Inflammatory macrophage treated with lipopolysaccharide for 1 hour (primary cell): Measurements from ENCODE around the gene KL.

Source experiments
- DNase-seq, 2 donors: peaks; one replicate each; pipeline ENCODE4 v3.0.0-alpha.2; 2020 to 2022

The KL gene

DNA sequence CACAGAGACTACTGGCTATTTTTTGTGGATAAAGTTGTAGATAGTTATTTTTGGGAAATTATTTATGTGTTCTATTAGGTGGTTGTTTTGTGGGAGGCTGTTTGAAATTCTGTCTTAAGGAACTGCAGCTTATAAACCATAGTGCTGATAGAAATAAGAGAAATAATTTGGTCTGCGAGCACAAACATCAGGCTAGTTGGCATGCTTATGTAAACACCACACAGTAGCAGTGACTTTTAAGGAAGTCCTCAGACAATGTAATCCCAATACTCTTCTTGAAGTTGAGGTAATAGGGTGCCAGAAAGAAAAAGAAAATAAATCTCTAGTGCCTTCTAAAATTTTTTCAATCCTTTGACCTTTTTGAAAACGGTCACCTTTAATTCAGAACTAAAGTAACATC, 23.9 kb downstream of the KL start:
- peak in 1 of 2 donors; percentile 6 for DNase-seq

DNA sequence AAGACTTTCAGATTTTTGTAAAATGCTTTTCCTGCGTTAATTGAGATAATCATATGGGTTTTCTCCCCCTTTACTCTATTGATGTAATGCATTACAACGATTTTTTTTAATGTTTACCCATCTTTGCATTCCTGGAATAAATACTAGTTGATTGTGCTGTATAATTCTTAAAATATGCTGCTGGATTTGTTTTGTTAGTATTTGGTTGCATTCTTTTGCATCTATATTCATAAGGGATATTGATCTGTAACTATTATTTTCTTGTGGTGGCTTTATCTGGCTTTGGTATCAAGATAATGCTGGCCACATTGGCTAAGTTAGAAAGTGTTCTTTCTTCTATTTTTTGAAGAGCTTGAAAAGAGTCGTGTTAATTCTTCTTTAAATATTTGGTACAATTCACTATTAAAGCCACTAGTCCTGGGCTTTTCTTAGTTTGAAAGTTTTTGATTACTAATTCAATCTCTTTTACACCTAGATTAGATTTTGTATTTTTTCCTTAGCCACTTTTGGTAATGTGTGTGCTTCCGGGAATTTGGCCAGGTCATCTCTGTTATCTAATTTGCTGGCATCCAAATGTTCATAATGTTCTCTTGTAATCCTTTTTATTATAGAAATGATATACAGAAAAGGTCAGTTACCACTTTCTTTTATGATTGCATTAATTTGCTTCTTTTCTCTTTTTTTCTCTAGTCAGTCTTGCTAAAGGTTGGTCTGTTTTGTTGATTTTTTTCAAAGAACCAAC, 29.8 kb downstream of the KL start:
- no peak for DNase-seq

DNA sequence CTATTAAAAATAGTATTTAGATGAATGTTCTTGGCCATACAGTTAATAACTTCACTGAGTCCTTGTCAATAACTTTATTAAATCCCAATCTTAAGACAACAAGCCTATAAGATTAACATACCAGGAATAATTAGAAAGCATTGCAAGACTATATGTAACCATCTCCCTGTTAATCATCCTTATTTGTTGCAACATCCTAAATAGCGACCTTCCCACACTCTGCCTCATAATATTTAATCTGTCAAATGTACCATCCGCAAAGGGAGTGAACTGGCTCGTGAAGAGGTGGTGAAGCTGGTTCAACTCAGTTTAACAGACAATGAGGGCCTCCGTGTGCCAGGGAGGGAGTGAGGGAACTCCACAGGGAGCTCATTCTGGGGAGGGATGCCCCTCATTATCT, 33.9 kb downstream of the KL start:
- no peak for DNase-seq

DNA sequence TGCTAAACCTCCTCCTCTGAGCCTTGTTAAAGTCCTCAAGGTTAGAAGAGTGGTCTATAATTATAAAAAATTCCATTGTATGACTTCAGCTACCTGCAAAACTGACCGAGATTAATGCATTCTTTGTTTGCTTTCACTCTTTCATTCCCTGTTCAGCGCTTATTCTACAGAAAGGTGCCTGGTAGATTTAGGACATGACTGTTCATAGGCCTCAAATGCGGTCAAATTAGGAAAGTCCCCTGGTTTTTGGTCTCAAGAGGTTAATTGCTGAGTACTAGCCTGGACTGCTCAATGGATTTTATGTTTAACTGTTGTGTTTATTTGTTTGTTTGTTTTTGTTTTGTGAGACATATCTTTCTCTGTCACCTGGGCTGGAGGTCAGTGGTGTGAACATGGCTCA, 35.4 kb downstream of the KL start:
- no peak for DNase-seq

DNA sequence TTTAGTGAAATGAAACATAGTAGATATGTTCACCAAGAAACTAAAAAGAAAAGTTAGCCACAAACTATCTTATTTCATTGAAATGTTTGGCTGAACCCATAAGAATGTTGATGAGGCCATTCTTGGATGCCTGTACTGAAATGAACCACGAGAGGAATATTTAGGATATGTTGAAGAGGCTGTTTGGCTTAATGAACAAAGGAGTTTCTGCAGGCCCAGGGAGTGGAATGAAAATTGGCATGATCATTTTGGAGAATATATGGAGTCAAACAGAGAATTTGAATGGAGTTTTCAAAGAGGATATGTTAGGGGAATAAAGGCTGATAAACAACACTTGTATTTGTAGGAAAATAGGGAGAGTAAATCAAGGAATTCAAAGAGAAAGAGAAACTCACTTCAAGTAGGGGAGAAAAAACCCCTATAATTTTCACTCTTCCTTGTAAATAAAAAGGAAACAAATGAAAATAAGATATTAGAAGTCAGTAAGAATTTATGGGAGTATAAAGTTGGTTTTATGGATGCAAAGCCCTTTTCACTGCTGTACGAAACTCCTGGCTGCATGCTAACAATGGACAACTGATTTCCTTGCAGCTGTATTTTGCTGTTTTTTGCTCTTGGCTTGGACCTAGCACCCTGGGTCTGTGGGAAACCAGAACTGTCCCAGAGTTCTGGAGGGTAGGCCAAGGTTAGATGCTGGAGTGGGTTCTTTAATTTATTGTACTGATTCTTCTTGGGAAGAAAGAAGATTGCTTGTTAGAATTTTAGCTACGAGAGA, 36.5 kb downstream of the KL start:
- DNase-seq = no peak

DNA sequence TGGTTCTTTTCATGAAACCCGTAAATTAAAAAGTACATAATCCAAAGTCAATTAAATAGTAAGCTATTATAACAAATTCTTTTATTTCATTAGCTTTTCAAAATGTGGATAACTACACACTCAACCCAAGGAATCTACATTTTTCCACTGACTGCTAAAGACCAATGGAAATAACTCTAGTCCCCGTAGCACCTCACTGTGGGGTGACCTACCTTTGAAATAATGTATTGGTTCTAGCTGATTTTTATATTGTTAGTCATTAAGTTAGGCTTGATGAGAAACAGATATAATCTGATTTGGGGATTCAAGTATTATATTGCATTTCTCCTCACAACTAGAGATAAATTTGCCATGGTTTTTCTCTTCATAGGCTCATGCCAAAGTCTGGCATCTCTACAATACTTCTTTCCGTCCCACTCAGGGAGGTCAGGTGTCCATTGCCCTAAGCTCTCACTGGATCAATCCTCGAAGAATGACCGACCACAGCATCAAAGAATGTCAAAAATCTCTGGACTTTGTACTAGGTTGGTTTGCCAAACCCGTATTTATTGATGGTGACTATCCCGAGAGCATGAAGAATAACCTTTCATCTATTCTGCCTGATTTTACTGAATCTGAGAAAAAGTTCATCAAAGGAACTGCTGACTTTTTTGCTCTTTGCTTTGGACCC, 37.3 kb downstream of the KL start:
- no peak for DNase-seq

DNA sequence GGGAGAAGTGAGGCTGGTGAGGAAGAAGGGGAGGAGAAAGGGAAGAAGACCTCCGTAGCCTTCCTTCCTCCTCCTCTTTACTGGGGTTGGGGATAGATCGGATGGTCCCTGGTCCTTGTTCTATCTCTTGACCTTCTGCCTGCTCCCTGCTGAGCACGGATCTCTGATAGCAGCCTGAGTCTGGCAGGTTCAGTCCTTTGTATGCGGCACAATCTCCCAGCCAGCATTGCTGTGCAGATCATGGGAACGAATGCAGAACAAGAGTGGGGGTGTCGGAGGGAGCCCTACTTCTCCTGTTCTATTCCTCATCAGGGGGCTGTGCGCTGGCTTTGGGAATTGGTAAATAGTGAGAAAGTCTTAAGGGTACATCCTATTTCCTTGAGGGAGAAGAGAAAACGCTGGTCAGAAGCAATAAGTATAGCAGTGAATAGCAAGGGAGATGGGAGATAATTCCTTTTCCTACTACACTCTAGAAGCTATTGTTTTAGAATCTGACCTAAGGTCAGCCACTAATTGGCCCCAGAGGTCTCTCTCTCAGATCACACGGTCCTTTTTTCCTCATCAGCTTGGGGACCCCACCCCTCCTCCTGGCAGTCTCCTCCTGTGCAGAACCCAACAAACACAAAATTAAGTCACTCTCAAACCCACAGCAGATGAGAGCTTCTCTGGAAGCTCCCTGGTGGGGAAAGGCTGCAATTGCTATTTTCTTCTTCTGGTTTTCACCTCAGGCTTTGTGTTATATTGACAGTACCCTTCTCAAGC, 41.0 kb downstream of the KL start:
- peak in 1 of 2 donors; percentile 21 for DNase-seq

DNA sequence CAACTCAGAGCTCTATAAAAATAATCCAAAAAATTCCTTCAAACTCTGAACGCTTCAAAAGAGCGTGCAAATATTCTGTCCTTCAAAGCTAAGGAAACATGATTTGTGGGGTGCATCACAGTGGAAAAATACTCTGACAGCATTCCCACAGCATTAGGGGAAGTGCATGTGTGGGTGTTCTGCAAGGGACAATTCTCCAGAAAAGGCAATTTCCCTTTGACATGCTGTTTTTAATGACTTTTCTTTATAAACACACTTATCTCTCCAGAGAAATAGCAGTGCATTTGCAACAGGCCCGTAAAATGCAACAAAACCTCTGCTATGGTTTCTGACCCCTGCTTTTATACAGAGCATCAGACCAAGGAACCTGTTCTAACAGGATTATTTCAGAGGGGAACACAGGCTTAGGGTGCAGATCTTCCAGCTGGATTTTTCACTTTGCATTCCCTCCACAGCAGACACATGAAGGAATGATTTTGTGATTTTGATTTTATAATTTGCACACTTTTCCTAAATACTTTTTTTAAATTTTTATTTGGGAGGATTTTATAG, 42.6 kb downstream of the KL start:
- peak; percentile 28 to 35 for DNase-seq

DNA sequence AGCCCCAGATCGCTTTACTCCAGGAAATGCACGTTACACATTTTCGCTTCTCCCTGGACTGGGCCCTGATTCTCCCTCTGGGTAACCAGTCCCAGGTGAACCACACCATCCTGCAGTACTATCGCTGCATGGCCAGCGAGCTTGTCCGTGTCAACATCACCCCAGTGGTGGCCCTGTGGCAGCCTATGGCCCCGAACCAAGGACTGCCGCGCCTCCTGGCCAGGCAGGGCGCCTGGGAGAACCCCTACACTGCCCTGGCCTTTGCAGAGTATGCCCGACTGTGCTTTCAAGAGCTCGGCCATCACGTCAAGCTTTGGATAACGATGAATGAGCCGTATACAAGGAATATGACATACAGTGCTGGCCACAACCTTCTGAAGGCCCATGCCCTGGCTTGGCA, 44.6 kb downstream of the KL start:
- no peak for DNase-seq

DNA sequence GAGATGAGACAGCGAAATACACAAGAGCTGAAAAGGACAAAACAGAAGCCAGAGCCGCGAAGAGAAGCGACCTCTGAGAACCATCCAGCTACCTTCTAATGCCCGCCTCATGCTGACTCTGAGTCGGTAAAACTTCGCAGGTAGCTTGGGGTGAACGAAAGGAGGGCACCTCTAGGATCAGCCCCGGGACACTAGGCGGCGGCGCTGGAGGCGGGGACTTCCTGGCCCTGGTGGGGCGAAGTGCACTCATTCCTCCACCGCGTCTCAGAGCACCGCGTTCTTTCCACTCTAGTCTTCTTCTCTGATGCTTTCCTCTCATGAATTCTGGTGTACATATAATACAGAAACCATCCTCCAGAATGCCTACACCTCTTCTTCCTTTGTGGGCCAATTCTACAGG, 50.1 kb downstream of the KL start:
- DNase-seq = no peak

DNA sequence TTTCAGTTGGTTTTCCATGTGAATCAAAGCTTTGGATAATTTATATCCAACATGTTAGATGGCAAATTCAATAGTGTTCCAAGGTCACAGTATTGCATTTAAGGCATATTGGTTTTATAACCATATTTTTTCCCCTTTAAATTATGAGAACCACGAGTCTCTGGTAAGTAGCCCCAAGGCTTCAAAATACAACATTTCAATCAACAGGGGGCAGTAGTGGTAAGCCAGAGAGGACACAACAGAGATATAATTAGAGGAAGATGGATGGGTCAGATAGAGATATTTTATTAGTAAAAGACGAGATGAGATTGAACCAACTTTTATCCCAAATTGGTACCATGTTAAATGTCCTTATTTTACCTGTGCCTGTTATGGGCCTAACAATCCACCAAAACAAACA, 53.1 kb downstream of the KL start:
- peak in 1 of 2 donors; percentile 54 for DNase-seq

DNA sequence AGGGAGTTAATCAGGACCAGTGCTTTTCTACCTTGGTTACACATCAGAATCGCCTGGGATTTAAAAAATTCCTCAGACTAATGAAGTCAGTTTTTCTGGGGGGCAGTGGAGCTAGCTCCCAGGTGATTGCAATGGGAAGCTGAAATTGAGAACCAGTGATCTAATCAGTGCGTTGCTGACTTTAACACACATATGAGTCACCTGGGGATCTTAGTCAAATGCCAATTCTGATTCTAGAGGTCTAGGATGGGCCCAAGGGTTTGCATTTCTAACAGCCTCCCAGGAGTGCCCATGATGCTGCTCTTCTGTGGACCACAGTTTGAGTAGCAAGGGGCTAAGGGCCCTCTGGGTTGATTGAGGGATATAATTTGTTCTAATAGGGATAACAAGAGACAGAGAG, 54.5 kb downstream of the KL start:
- DNase-seq = no peak

DNA sequence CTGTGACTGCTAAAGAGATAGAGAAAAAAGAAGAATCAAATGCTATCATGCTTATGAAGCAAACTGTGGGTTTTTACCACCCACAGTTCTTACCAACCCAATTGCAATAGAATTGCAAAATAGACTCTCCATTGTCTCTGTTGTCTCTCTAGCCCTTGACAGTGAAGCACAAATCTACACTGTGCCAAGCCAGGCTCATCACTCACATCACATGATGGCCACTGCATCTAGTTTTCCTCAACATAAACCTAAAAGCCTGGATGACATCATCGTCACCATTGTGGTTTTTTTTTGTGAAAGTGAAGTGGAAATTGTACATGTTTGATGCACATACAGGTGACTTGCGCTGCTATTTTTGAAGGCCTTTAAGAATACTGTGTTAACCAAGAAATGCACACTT, 56.1 kb downstream of the KL start:
- DNase-seq = peak; percentile 67 to 86

DNA sequence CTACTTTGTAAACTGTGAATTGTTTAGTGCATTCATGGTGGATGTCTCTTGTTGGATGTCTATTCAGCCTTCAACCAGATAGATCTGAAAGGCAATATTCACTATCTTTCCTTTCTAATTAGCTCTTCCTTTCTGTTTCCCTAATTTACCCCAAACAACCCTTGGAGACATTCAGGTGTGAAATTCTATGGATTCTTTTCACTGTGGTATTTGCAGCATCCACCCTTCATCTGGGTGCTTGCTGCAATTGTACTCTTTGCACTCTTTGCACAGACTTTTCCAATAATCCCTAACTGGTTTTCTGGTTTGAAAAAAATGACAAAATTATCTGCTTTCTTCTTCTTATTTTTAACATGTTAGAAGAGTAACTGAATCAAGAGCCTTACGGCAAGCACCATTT, 56.5 kb downstream of the KL start:
- DNase-seq = no peak

DNA sequence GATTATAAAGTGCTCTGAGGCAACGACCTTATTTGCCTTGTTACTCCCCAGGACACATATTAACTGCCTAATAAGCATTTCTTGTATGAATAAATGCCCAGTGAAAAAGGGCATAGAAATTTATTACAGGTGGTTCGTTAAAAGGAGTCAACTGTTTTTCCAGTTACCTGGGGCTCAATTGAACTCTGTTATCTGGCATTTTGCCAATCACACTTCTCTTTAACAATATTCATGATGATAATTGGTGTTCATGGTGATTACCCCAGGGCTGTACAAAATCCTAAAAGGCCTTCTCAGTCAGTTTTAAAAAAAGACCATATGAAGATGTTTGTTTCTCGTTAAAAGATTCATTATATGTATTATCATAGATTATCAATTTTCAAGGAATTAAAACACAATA, 57.1 kb downstream of the KL start:
- no peak for DNase-seq

DNA sequence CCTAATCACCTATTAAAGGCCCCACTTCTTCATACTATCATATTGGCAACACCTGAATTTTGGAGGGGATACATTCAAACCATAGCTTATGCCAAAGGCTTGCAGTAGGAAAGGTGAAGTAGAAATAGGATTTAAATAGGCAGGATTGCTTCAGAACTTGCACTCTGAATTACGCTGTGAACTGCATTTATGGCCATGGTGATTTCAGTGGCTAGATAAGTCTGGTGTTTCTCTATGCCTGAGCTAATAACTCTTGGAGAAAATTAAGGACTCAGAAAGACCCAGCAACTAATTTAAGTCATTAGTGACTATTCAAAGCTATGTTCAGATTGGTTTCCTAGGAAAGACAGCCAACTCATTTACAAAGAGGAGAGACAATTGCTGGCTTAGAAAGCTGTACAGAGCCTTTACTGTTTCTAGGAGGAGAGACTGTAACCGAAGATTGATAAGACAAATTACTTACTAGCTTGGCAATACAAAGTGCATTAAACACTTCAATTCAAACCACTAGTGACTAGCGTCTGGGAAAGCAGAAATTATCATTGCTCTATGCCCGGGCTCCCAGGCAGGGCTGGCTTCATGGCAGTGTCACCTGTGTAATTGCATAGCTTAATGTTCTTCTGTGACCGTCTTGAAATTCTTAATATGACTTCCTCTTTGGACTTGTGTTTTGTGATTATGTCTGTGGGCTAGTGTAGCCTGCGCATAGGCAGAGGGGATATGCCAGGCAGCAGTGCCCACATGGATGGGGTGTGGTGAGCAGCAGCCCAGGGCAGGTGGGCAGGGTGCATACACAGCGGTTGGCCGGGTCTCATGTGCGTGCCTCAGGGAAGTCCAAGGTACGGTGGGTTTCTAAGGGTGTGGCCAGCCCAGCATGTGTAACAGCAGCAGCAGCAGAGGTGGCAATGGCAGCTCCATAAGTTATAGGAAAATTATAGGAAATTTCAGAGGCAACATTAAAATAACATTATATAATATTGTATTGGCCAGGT, 60.1 kb downstream of the KL start:
- DNase-seq = no peak

DNA sequence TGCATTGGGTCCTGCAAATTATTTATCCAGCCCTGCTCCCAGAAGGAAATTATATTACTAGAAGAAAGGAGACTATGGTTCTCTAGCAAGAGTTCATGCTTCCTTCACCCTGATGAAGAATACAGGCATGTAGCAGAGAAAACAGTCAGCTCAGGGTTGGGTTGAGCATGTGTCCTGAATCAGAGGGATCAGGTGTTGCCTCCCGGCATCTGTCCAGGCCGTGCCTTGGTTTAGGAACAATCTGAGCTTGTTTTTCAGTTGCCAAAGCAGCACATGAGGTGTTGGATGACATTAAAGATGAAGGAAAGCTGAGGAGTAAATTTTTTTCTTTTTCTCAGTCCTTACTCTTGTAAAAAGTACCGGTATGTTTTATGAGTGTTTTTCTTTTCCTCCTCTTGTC, 62.0 kb downstream of the KL start:
- no peak for DNase-seq

DNA sequence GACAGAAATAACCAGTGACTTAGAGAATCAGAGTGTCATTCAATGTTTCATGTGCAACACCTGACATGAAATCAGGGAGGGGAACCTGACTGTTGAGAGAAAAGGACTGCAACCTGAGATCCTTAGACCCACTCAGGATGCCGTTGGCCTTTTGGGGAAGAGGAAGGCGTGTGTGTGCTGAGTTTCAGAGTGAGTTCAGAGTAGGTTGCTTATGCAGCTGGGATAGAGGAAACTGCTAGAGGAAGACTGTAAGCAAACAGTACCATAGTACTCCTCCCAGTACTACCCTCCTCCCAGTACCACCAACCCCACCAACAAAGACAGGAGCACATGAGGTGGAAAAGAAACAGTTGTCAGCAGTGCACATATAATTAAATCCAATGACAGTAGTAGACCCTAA, 63.7 kb downstream of the KL start:
- peak in 1 of 2 donors; percentile 25 for DNase-seq

DNA sequence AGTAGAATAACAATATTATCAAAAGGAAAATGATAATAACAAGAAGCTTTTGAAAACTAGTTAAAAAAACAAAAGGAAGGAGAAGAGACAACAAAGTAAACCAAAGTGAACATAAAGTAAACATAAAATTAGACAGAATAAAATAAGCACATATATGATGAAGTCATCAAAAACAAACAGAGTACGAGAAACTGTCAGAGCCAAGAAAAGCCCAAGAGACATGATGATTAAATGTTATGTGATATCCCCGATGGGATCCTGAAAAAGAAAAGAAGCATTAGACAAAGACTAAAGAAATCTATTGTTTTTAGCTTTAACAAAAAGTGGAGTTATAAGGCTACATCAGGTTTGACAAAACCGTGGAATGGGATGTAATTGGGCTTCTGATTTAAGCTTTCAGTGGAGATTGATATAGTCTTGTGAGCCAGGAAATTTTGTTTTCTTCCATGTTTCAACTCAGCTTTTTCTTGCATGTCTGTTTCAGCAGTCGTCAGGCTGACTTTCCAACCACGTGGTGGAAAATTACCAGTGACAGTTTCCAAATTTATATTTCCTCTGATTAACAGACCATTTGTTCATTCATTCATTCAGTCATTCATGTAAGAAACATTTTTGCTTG, 64.9 kb downstream of the KL start:
- no peak for DNase-seq

DNA sequence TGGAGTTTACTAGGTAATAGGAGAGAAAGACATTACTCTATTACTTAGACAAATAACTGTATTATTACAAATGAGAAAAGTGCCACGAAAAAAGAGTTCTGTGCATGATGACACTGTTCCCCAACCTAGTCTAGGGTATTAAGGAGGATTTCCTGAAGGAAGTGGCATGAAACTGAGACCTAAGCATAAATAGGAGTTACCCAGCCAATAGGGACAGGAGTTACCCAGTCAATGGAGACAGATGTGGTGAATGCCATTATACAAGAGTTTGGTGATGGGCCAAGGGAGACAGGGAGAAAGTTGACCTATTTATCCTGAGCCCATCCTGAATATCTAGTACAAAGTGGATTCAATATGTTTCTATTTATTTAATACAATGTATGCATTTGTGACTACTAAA, 65.4 kb downstream of the KL start:
- no peak for DNase-seq

DNA sequence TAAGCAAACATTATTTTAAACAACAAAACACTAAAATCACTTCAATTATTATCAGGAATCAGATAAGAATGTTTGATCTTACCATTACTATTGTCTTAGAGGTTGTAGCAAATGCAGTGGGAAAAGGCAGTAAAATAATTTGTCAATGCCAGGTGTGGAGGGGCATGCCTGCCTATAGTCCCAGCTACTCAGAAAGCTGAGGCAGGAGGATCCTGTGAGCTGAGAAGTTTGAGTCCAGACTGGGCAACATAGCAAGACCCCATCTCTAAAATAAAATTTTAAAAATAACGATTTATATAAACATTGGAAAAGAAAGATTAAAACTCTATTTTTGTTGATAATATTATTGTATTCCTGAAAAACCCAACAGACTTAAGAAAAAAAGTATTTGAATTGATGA, 66.8 kb downstream of the KL start:
- no peak for DNase-seq
